ENCODE measurements around the gene ASB1.
A peak's percentile ranks its signal among the peaks of the same experiment; 100 is the strongest.

Gene ASB1

GRCh38 chr2:238425505-238425978, 1.2 kb upstream of the ASB1 start:
- no peaks in the 10 kb centered on the region; the same call in 1 of the 2 replicates for H3F3A ChIP-seq (ENCODE audit: insufficient read depth, low read length)
- no peaks in the 10 kb centered on the region for H3K36me3 ChIP-seq (replicated peaks; ENCODE audit: insufficient read depth, low read length)
- no peak overlapping the region for H3K27ac ChIP-seq (ENCODE audit: low read length)
- TF ChIP-seq CTCF (IDR thresholded peaks at IDR 0.05; ENCODE audit: low read length) (no peak), EZH2phosphoT487 (IDR thresholded peaks at IDR 0.05; ENCODE audit: low read length) (no peak), EZH2 (optimal IDR thresholded peaks at IDR 0.05; ENCODE audit: low read depth, low read length) (no peak)
- no peaks in the 10 kb centered on the region for H4K20me1 ChIP-seq (ENCODE audit: insufficient read depth, low read length)
- no peak overlapping the region for H3K4me3 ChIP-seq (ENCODE audit: low read length)
- H3K27me3 ChIP-seq (replicated peaks; ENCODE audit: insufficient read depth, low read length): no peaks in the 10 kb centered on the region
- H3K9me3 ChIP-seq (replicated peaks; ENCODE audit: insufficient read depth, low read length): no peaks in the 10 kb centered on the region
- H2AFZ ChIP-seq (ENCODE audit: low read length): no peak overlapping the region
- H3K9me2 ChIP-seq (replicated peaks; ENCODE audit: insufficient read depth, low read length): no peaks in the 10 kb centered on the region
- H3K79me2 ChIP-seq (ENCODE audit: low read length): peaks cover 33% of the 10 kb centered on the region
- H3K4me2 ChIP-seq (ENCODE audit: low read depth, low read length): peak overlapping the region; percentile 97; the same call in 1 of the 2 replicates
- H3K9ac ChIP-seq (ENCODE audit: low read length): no peak overlapping the region
- H3K4me1 ChIP-seq (ENCODE audit: low read length): 0 out of 2 replicates have a peak, but pooled peaks cover 4% of the 10 kb centered on the region
- no peak for DNase-seq

GRCh38 chr2:238425979-238426567, 654 bp upstream of the ASB1 start:
- DNase-seq: no peak
- no peaks in the 10 kb centered on the region for H3K27me3 ChIP-seq (replicated peaks; ENCODE audit: insufficient read depth, low read length)
- no peaks in the 10 kb centered on the region for H3K36me3 ChIP-seq (replicated peaks; ENCODE audit: insufficient read depth, low read length)

GRCh38 chr2:238427435-238428162, 872 bp downstream of the ASB1 start:
- Histone ChIP-seq H3K4me1 (ENCODE audit: low read length) (0 out of 2 replicates have a peak, but pooled peaks cover 4% of the 10 kb centered on the region), H3K4me2 (ENCODE audit: low read depth, low read length) (peak overlapping the region; percentile 97), H3F3A (ENCODE audit: insufficient read depth, low read length) (no peaks in the 10 kb centered on the region; the same call in 1 of the 2 replicates), H3K27ac (ENCODE audit: low read length) (peak overlapping the region; percentile 86; the same call in 1 of the 2 replicates), H3K36me3 (replicated peaks; ENCODE audit: insufficient read depth, low read length) (no peaks in the 10 kb centered on the region), H2AFZ (ENCODE audit: low read length) (peak overlapping the region; percentile 91), H3K4me3 (ENCODE audit: low read length) (peak overlapping the region; percentile 86), H3K27me3 (replicated peaks; ENCODE audit: insufficient read depth, low read length) (no peaks in the 10 kb centered on the region), H3K9me3 (replicated peaks; ENCODE audit: insufficient read depth, low read length) (no peaks in the 10 kb centered on the region), H3K9ac (ENCODE audit: low read length) (peak overlapping the region; percentile 86), H3K9me2 (replicated peaks; ENCODE audit: insufficient read depth, low read length) (no peaks in the 10 kb centered on the region), H3K79me2 (ENCODE audit: low read length) (peaks cover 51% of the 10 kb centered on the region), H4K20me1 (ENCODE audit: insufficient read depth, low read length) (no peaks in the 10 kb centered on the region)
- TF ChIP-seq EZH2 (optimal IDR thresholded peaks at IDR 0.05; ENCODE audit: low read depth, low read length) (no peak), CTCF (IDR thresholded peaks at IDR 0.05; ENCODE audit: low read length) (no peak), EZH2phosphoT487 (IDR thresholded peaks at IDR 0.05; ENCODE audit: low read length) (no peak)
- DNase-seq: no peak

More at GRCh38 chr2:238425979-238426567, 654 bp upstream of the ASB1 start:
- Histone ChIP-seq H4K20me1 (ENCODE audit: insufficient read depth, low read length) (no peaks in the 10 kb centered on the region), H2AFZ (ENCODE audit: low read length) (peak overlapping the region; percentile 91), H3K4me1 (ENCODE audit: low read length) (0 out of 2 replicates have a peak, but pooled peaks cover 4% of the 10 kb centered on the region), H3K9ac (ENCODE audit: low read length) (peak overlapping the region; percentile 86), H3K79me2 (ENCODE audit: low read length) (peaks cover 37% of the 10 kb centered on the region), H3K4me3 (ENCODE audit: low read length) (peak overlapping the region; percentile 86), H3K9me2 (replicated peaks; ENCODE audit: insufficient read depth, low read length) (no peaks in the 10 kb centered on the region), H3K27ac (ENCODE audit: low read length) (peak overlapping the region; percentile 86; the same call in 1 of the 2 replicates), H3K9me3 (replicated peaks; ENCODE audit: insufficient read depth, low read length) (no peaks in the 10 kb centered on the region), H3F3A (ENCODE audit: insufficient read depth, low read length) (no peaks in the 10 kb centered on the region; the same call in 1 of the 2 replicates), H3K4me2 (ENCODE audit: low read depth, low read length) (peak overlapping the region; percentile 97)
- TF ChIP-seq CTCF (IDR thresholded peaks at IDR 0.05; ENCODE audit: low read length) (no peak), EZH2 (optimal IDR thresholded peaks at IDR 0.05; ENCODE audit: low read depth, low read length) (no peak), EZH2phosphoT487 (IDR thresholded peaks at IDR 0.05; ENCODE audit: low read length) (no peak)

Measured in MM.1S (cell line).